Stimulated activated CD4-positive, alpha-beta T cell treated with anti-CD3 and anti-CD28 coated beads, TNF-alpha, amount 100 ng/mL, for 1 hour (primary cell): ENCODE results near the gene CCDC8.
"Not testable (repeated sequence)": the region's sequence is repeated elsewhere in the genome, so short reads cannot be mapped to it uniquely, and the experiment has no call there.

ENCODE experiments used
- DNase-seq, 3 donors: peaks; one replicate each; pipeline ENCODE4 v3.0.0-alpha.2; 2020; ENCODE audit warnings: low read depth in 3 of 3, low spot score in 1 of 3

The CCDC8 gene

GRCh38 chr19:46428239-46429135 is 15.1 kb upstream of the CCDC8 start, which contains the start of gene PNMA8C:
PNMA8C (minus strand) TSS chr19:46428936; CDS start chr19:46428359, 577 bp downstream.
- DNase-seq, result no peak

- DNase-seq, result no peak
Measured at GRCh38 chr19:46427518-46428045, 14.2 kb upstream of the CCDC8 start.

- no peak for DNase-seq
Measured at GRCh38 chr19:46426506-46427162, 13.3 kb upstream of the CCDC8 start.

GRCh38 chr19:46426035-46426505 is 12.7 kb upstream of the CCDC8 start:
- no peak for DNase-seq

GRCh38 chr19:46423188-46423587 is 9.8 kb upstream of the CCDC8 start:
- DNase-seq, result no peak

GRCh38 chr19:46422344-46422743 is 9.0 kb upstream of the CCDC8 start:
- no peak for DNase-seq

GRCh38 chr19:46420056-46420455 is 6.7 kb upstream of the CCDC8 start:
- no peak for DNase-seq

GRCh38 chr19:46415804-46416709 is 2.7 kb upstream of the CCDC8 start:
- DNase-seq, result not testable (repeated sequence)

GRCh38 chr19:46414899-46415298 is 1.5 kb upstream of the CCDC8 start:
- DNase-seq, result not testable (repeated sequence)

GRCh38 chr19:46412650-46413261 is 608 bp downstream of the CCDC8 start:
- DNase-seq, result no peak

- no peak for DNase-seq
Measured at GRCh38 chr19:46411925-46412649, 1.3 kb downstream of the CCDC8 start.

- no peak for DNase-seq
Measured at GRCh38 chr19:46411088-46411924, 2.1 kb downstream of the CCDC8 start.

- no peak for DNase-seq
Measured at GRCh38 chr19:46410205-46411087, 2.9 kb downstream of the CCDC8 start.

GRCh38 chr19:46409191-46409590 is 4.2 kb downstream of the CCDC8 start:
- DNase-seq, result no peak

GRCh38 chr19:46408664-46409039 is 4.7 kb downstream of the CCDC8 start:
- no peak for DNase-seq

GRCh38 chr19:46407856-46408663 is 5.3 kb downstream of the CCDC8 start:
- DNase-seq, result no peak

- no peak for DNase-seq
Measured at GRCh38 chr19:46406976-46407375, 6.4 kb downstream of the CCDC8 start.
